IPS DF 6.9 (cell line): ENCODE data around the gene NCOA5.
A peak's percentile ranks its signal among the peaks of the same experiment; 100 is the strongest.

Experiments used
- DNase-seq: peaks from one replicate; pipeline ENCODE4 v3.0.0-alpha.2; 2013; ENCODE audit warnings: low read depth, low spot score
- H3K27ac ChIP-seq: one replicate; pipeline ENCODE4 v1.5.1; 2013; ENCODE audit warnings: low read length, control low read depth
- H3K27me3 ChIP-seq: 2 replicates; pipeline ENCODE4 v1.6.1; 2013; ENCODE audit warnings: mild to moderate bottlenecking, low read length; ENCODE audit not compliant: control insufficient read depth, insufficient read depth
- H3K36me3 ChIP-seq: 2 replicates; pipeline ENCODE4 v1.6.1; 2013; ENCODE audit warnings: low read length; ENCODE audit not compliant: control insufficient read depth, insufficient read depth
- H3K4me1 ChIP-seq: 2 replicates; pipeline ENCODE4 v1.6.1; 2013; ENCODE audit warnings: low read length; ENCODE audit not compliant: control insufficient read depth, insufficient read depth
- H3K4me3 ChIP-seq: 2 replicates; pipeline ENCODE4 v1.5.1; 2013; ENCODE audit warnings: mild to moderate bottlenecking, low read length
- H3K9me3 ChIP-seq: 2 replicates; pipeline ENCODE4 v1.6.1; 2013; ENCODE audit warnings: low read length, inconsistent platforms; ENCODE audit not compliant: control insufficient read depth, insufficient read depth
- WGBS: extraction: QIAGEN DNeasy Blood & Tissue Kit; methylation state at CpG from one replicate; pipeline ENCODE4 v1.1.7; 2013; ENCODE audit warnings: mixed read lengths, missing lambda C conversion rate; ENCODE audit not compliant: insufficient read length, insufficient coverage; 5-methylcytosine and 5-hydroxymethylcytosine counted together

The NCOA5 gene

GRCh38 chr20:46027245-46027853 lies 62.4 kb downstream of the NCOA5 start:
- DNase-seq = no peak
- WGBS = no CpG with 5 or more reads among the region's 4 CpGs
- H3K27me3 ChIP-seq = peaks cover 31% of the 10 kb centered on the region

DNA sequence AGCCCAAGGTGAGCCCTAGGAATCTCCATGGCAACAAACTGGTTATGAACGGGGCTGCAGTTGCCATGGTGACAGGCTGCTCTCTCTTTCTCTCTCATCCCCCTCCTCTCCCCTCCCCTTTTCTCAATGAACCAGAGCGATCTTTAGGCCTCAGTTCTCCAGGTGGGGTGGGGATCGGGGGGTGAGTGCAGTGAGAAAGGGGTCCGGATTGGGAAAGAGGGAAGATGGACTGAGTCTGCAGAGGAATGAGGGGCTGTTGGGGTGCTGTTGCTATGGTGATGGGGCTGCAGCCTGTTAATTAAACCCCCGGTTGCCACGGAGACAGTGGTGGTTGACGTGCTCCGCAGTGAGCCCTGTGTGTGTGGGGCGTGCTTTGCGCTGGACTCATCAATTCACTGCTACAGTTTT lies 64.4 kb downstream of the NCOA5 start:
- H3K27me3 ChIP-seq = peaks cover 15% of the 10 kb centered on the region; the same call in 1 of the 2 replicates
- DNase-seq = no peak

More at GRCh38 chr20:46027245-46027853, 62.4 kb downstream of the NCOA5 start:
- no peak overlapping the region for H3K27ac ChIP-seq
- H3K9me3 ChIP-seq = no peaks in the 10 kb centered on the region
- 0 out of 2 replicates have a peak, but pooled peaks cover 2% of the 10 kb centered on the region for H3K4me1 ChIP-seq
- no peak overlapping the region for H3K4me3 ChIP-seq
- H3K36me3 ChIP-seq = no peaks in the 10 kb centered on the region

GRCh38 chr20:46023999-46024398 lies 65.8 kb downstream of the NCOA5 start:
- H3K4me3 ChIP-seq = no peak overlapping the region
- DNase-seq = no peak
- no peak overlapping the region for H3K27ac ChIP-seq
- H3K4me1 ChIP-seq = no peaks in the 10 kb centered on the region
- peaks cover 7% of the 10 kb centered on the region; the same call in 1 of the 2 replicates for H3K27me3 ChIP-seq
- WGBS = no CpG with 5 or more reads among the region's 4 CpGs
- no peaks in the 10 kb centered on the region for H3K36me3 ChIP-seq
- no peaks in the 10 kb centered on the region for H3K9me3 ChIP-seq

More for the DNA sequence above, 64.4 kb downstream of the NCOA5 start:
- no CpG with 5 or more reads among the region's 10 CpGs for WGBS
- no peaks in the 10 kb centered on the region for H3K36me3 ChIP-seq
- H3K27ac ChIP-seq = no peak overlapping the region
- H3K9me3 ChIP-seq = no peaks in the 10 kb centered on the region
- H3K4me3 ChIP-seq = no peak overlapping the region
- H3K4me1 ChIP-seq = no peaks in the 10 kb centered on the region

- no CpG with 5 or more reads among the region's 8 CpGs for WGBS
- Histone ChIP-seq H3K4me1 (no peaks in the 10 kb centered on the region), H3K27me3 (peaks cover 2% of the 10 kb centered on the region; the same call in 1 of the 2 replicates), H3K9me3 (no peaks in the 10 kb centered on the region), H3K36me3 (no peaks in the 10 kb centered on the region), H3K27ac (no peak overlapping the region), H3K4me3 (no peak overlapping the region)
- no peak for DNase-seq
These were observed 66.6 kb downstream of the NCOA5 start for GRCh38 chr20:46023148-46023484.

- no CpG with 5 or more reads among the region's 37 CpGs for WGBS
- no peaks in the 10 kb centered on the region; the same call in 1 of the 2 replicates for H3K27me3 ChIP-seq
- DNase-seq = no peak
- H3K27ac ChIP-seq = no peak overlapping the region
- H3K4me3 ChIP-seq = peak overlapping the region; percentile 49
- no peaks in the 10 kb centered on the region for H3K9me3 ChIP-seq
- no peaks in the 10 kb centered on the region for H3K4me1 ChIP-seq
- no peaks in the 10 kb centered on the region for H3K36me3 ChIP-seq
These were observed 67.2 kb downstream of the NCOA5 start for GRCh38 chr20:46022411-46023147.

GRCh38 chr20:46021361-46022359 lies 68.1 kb downstream of the NCOA5 start:
- no peaks in the 10 kb centered on the region for H3K36me3 ChIP-seq
- no peak overlapping the region for H3K27ac ChIP-seq
- peak overlapping the region; percentile 77; the same call in 1 of the 2 replicates for H3K4me3 ChIP-seq
- no peaks in the 10 kb centered on the region for H3K4me1 ChIP-seq
- no CpG with 5 or more reads among the region's 71 CpGs for WGBS
- DNase-seq = no peak
- H3K9me3 ChIP-seq = no peaks in the 10 kb centered on the region
- no peaks in the 10 kb centered on the region; the same call in 1 of the 2 replicates for H3K27me3 ChIP-seq

- no peaks in the 10 kb centered on the region; the same call in 1 of the 2 replicates for H3K27me3 ChIP-seq
- H3K4me3 ChIP-seq = no peak overlapping the region
- DNase-seq = no peak
- H3K36me3 ChIP-seq = no peaks in the 10 kb centered on the region
- WGBS = no CpG with 5 or more reads among the region's 4 CpGs
- H3K4me1 ChIP-seq = no peaks in the 10 kb centered on the region
- H3K9me3 ChIP-seq = no peaks in the 10 kb centered on the region
- no peak overlapping the region for H3K27ac ChIP-seq
These were observed 69.2 kb downstream of the NCOA5 start for GRCh38 chr20:46020555-46020954.

DNA sequence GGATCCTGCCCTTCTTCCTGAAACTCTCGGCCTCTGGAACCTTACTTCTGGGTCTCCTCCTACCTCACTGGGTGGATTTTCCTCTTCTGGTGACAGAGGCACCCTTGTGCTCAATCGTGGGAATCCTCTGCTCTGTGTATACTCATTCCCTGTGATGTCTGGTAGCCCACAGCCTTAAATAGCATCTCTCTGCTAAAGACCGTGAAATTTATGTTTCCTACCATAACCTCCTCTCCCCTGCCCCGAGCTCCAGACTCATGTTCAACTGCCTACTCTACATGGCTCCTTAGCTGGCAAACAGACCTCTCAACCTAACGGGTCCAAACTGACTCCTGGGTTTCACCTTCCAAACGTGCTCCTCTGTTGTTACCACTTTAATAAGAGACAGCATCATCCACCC lies 71.2 kb downstream of the NCOA5 start:
- Histone ChIP-seq H3K27me3 (no peaks in the 10 kb centered on the region; the same call in 1 of the 2 replicates), H3K9me3 (no peaks in the 10 kb centered on the region), H3K27ac (no peak overlapping the region), H3K4me3 (no peak overlapping the region), H3K36me3 (no peaks in the 10 kb centered on the region), H3K4me1 (peaks cover 1% of the 10 kb centered on the region; the same call in 1 of the 2 replicates)
- DNase-seq = no peak
- WGBS = no CpG with 5 or more reads among the region's 6 CpGs

- H3K27ac ChIP-seq = no peak overlapping the region
- no CpG with 5 or more reads among the region's 4 CpGs for WGBS
- H3K36me3 ChIP-seq = no peaks in the 10 kb centered on the region
- peaks cover 3% of the 10 kb centered on the region for H3K4me1 ChIP-seq
- H3K27me3 ChIP-seq = no peaks in the 10 kb centered on the region
- H3K4me3 ChIP-seq = no peak overlapping the region
- H3K9me3 ChIP-seq = no peaks in the 10 kb centered on the region
- no peak for DNase-seq
These were observed 71.7 kb downstream of the NCOA5 start for GRCh38 chr20:46018112-46018511.

DNA sequence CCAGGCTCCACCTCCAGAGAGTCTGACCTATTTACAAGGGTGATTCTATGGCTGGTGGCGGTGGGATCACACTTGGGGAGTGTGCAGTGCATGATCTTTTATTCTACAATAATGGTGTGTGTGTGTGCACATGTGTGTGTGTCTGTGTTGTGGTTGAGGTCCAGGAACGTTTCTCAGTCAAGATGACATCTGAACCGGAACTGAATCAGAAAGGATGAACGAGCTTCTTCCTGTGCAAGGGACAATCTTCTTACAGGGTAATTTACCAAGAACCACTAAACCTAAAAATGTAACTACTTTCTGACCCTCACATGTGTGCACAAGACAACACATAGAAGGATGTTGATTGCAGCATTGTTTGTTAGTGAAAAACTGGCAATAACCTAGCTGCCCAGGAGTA lies 72.5 kb downstream of the NCOA5 start:
- Histone ChIP-seq H3K27ac (no peak overlapping the region), H3K4me1 (peaks cover 3% of the 10 kb centered on the region), H3K36me3 (no peaks in the 10 kb centered on the region), H3K4me3 (no peak overlapping the region), H3K9me3 (no peaks in the 10 kb centered on the region), H3K27me3 (no peaks in the 10 kb centered on the region)
- whole genome bisulfite sequencing = no CpG with 5 or more reads among the region's 4 CpGs
- no peak for DNase-seq
